ENCODE measurements around the gene PRRT1B. TPM values are rescaled to one million over a fixed set of nuclear protein-coding genes. Genes with fewer than 3 reads are reported as not detected.
"Not testable (repeated sequence)": the region's sequence is repeated elsewhere in the genome, so short reads cannot be mapped to it uniquely, and the experiment has no call there.

The PRRT1B gene
- total and polyA plus RNA-seq, 2 of the 4 experiments (the other 2 are of a cell fraction): not detected

DNA sequence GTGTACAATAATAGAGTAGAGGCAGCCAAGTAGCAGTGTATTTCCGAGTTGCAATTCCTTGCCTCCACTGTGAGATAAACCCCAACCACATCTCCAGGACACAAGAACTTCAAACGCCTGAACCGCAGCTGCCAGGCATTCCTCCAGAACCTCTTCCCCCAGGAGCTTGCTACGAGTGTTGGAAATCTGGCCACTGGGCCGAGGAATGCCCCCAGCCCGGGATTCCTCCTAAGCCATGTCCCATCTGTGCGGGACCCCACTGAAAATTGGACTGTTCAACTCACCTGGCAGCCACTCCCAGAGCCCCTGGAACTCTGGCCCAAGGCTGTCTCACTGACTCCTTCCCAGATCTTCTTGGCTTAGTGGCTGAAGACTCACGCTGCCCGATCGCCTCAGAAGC, 3.9 kb downstream of the PRRT1B start:
- H3K9me1 ChIP-seq (ENCODE audit: insufficient read depth, low read length); H2BK5ac ChIP-seq (ENCODE audit: low read depth, low read length, poor library complexity, severe bottlenecking); H3K4me1 ChIP-seq (ENCODE audit: control insufficient read depth, insufficient read depth, low read length); POLR2A ChIA-PET (ENCODE audit: unreplicated experiment); CTCF ChIA-PET; H2AFZ ChIP-seq (replicated peaks; ENCODE audit: low read length, poor library complexity); intact Hi-C loops (cut with micrococcal nuclease); DNase-seq; dilution Hi-C loops (cut with HindIII; ENCODE audit: low sequenced_read_pairs, unreplicated experiment); BruUV-seq (replicated peaks); H4K91ac ChIP-seq (ENCODE audit: insufficient read depth, low read depth, low read length); H4K5ac ChIP-seq (ENCODE audit: low read depth, low read length); H3K4me2 ChIP-seq (ENCODE audit: low read depth, low read length); H2AK9ac ChIP-seq (replicated peaks; ENCODE audit: low read depth, low read length, poor library complexity); H2BK20ac ChIP-seq (ENCODE audit: low read depth, low read length); H2AK5ac ChIP-seq (ENCODE audit: low read depth, low read length); in situ Hi-C loops (cut with MboI; ENCODE audit: low sequenced_read_pairs); H2BK15ac ChIP-seq (ENCODE audit: low read depth, low read length); H4K20me1 ChIP-seq (ENCODE audit: insufficient read depth, low read length); ATAC-seq (ENCODE audit: low read depth); H3K14ac ChIP-seq (replicated peaks; ENCODE audit: low read depth, low read length); H3K4me3 ChIP-seq (ENCODE audit: insufficient read depth, low read depth, low read length); H3K56ac ChIP-seq (ENCODE audit: extremely low read depth, insufficient read depth, low read length); H3K27ac ChIP-seq (ENCODE audit: insufficient read depth, low read length); H3K79me1 ChIP-seq (ENCODE audit: low read depth in 1 of 2, low read length in 2 of 2); H3K23ac ChIP-seq (ENCODE audit: low read depth, low read length); H3K9ac ChIP-seq (ENCODE audit: low read depth, low read length); H4K8ac ChIP-seq (ENCODE audit: low read depth in 2 of 2, low read length in 2 of 2); H3K18ac ChIP-seq (ENCODE audit: low read depth, low read length); H2BK120ac ChIP-seq (ENCODE audit: low read depth, low read length); H3K4ac ChIP-seq (ENCODE audit: low read depth, low read length); H3K36me3 ChIP-seq (ENCODE audit: control insufficient read depth, insufficient read depth, low read length): not testable (repeated sequence)
- H3K9me3 ChIP-seq (ENCODE audit: control insufficient read depth, insufficient read depth, low read length): peaks cover 22% of the 10 kb centered on the region
- peaks cover 61% of the 10 kb centered on the region for H3K27me3 ChIP-seq (ENCODE audit: control insufficient read depth, insufficient read depth, low read length)
- 100% methylated on average over 2 of the region's 10 CpGs; no CpG with 5 or more reads in 1 of the 2 experiments for WGBS, 2 experiments (ENCODE audit: extremely low coverage in 2 of 2, insufficient read length in 1 of 2)

DNA sequence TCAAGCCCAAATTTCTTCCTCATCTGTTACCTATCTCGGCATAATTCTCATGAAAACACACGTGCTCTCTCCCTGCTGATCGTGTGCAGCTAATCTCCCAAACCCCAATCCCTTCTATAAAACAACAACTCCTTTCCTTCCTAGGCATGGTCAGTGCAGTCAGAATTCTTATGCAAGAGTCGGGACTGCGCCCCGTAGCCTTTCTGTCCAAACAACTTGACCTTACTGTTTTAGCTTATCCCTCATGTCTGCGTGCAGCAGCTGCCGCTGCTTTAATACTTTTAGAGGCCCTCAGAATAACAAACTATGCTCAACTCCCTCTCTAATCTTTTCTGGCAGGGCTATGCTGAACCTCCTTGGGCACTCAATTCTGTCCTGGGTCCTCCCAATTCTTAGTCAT, 5.1 kb downstream of the PRRT1B start:
- DNase-seq; H3K56ac ChIP-seq (ENCODE audit: extremely low read depth, insufficient read depth, low read length); H2BK15ac ChIP-seq (ENCODE audit: low read depth, low read length); intact Hi-C loops (cut with micrococcal nuclease); H2AK9ac ChIP-seq (replicated peaks; ENCODE audit: low read depth, low read length, poor library complexity); H2BK20ac ChIP-seq (ENCODE audit: low read depth, low read length); H3K79me1 ChIP-seq (ENCODE audit: low read depth in 1 of 2, low read length in 2 of 2); H3K9me1 ChIP-seq (ENCODE audit: insufficient read depth, low read length); H4K8ac ChIP-seq (ENCODE audit: low read depth in 2 of 2, low read length in 2 of 2); H4K91ac ChIP-seq (ENCODE audit: insufficient read depth, low read depth, low read length); POLR2A ChIA-PET (ENCODE audit: unreplicated experiment); H3K23ac ChIP-seq (ENCODE audit: low read depth, low read length); H2BK120ac ChIP-seq (ENCODE audit: low read depth, low read length); BruUV-seq (replicated peaks); ATAC-seq (ENCODE audit: low read depth); H4K5ac ChIP-seq (ENCODE audit: low read depth, low read length); H3K9ac ChIP-seq (ENCODE audit: low read depth, low read length); H2AK5ac ChIP-seq (ENCODE audit: low read depth, low read length); H2BK5ac ChIP-seq (ENCODE audit: low read depth, low read length, poor library complexity, severe bottlenecking); H3K27ac ChIP-seq (ENCODE audit: insufficient read depth, low read length); H3K4ac ChIP-seq (ENCODE audit: low read depth, low read length); H3K4me2 ChIP-seq (ENCODE audit: low read depth, low read length); dilution Hi-C loops (cut with HindIII; ENCODE audit: low sequenced_read_pairs, unreplicated experiment); H3K14ac ChIP-seq (replicated peaks; ENCODE audit: low read depth, low read length); H4K20me1 ChIP-seq (ENCODE audit: insufficient read depth, low read length); H2AFZ ChIP-seq (replicated peaks; ENCODE audit: low read length, poor library complexity); H3K36me3 ChIP-seq (ENCODE audit: control insufficient read depth, insufficient read depth, low read length); in situ Hi-C loops (cut with MboI; ENCODE audit: low sequenced_read_pairs); H3K18ac ChIP-seq (ENCODE audit: low read depth, low read length); H3K4me3 ChIP-seq (ENCODE audit: insufficient read depth, low read depth, low read length); H3K4me1 ChIP-seq (ENCODE audit: control insufficient read depth, insufficient read depth, low read length): not testable (repeated sequence)
- Histone ChIP-seq H3K9me3 (ENCODE audit: control insufficient read depth, insufficient read depth, low read length) (peaks cover 15% of the 10 kb centered on the region), H3K27me3 (ENCODE audit: control insufficient read depth, insufficient read depth, low read length) (peaks cover 60% of the 10 kb centered on the region)
- 18% methylated on average over 6 of the region's 8 CpGs; no CpG with 5 or more reads in 1 of the 2 experiments for WGBS, 2 experiments (ENCODE audit: extremely low coverage in 2 of 2, insufficient read length in 1 of 2)
- CTCF ChIA-PET: interaction anchor here (0.6 kb wide), 1 partner anchor 109 kb away, joined by 3 read pairs; no protein-coding TSS in a partner anchor

All from IMR-90 (cell line).